H1 (cell line): ENCODE data around the gene UBE2G2.

Experiments
- ATF3 ChIP-seq: IDR thresholded peaks from 2 replicates; pipeline ENCODE4 v1.6.1; 2011; ENCODE audit warnings: low read depth, mild to moderate bottlenecking, low read length; ENCODE audit not compliant: insufficient read depth
- EGR1 ChIP-seq: IDR thresholded peaks from 2 replicates; pipeline ENCODE4 v1.6.1; 2011; ENCODE audit warnings: low read depth, low read length, borderline replicate concordance
- EP300 ChIP-seq, 2 experiments: IDR thresholded peaks; 1 replicate in 1 of 2; 2 replicates in 1 of 2; pipeline ENCODE4 v1.6.1; 2011 to 2012; ENCODE audit warnings: low read depth in 2 of 2, low read length in 2 of 2, mild to moderate bottlenecking in 2 of 2, borderline replicate concordance in 1 of 2, inconsistent platforms in 1 of 2, moderate library complexity in 1 of 2
- EZH2 ChIP-seq: fragments of 200-600 bp; sonication (generic); IDR thresholded peaks from 2 replicates; pipeline ENCODE4 v1.7.1; 2012; ENCODE audit warnings: low read depth, mild to moderate bottlenecking, moderate library complexity, low read length, inconsistent platforms; ENCODE audit not compliant: severe bottlenecking
- FOSL1 ChIP-seq: IDR thresholded peaks from 2 replicates; pipeline ENCODE4 v1.6.1; 2011; ENCODE audit warnings: mild to moderate bottlenecking, low read depth, low read length, moderate library complexity; ENCODE audit not compliant: insufficient read depth
- GABPA ChIP-seq: IDR thresholded peaks from 2 replicates; pipeline ENCODE4 v1.6.1; 2011; ENCODE audit warnings: mild to moderate bottlenecking, low read length, moderate library complexity, borderline replicate concordance; ENCODE audit not compliant: insufficient read depth
- GTF2F1 ChIP-seq: IDR thresholded peaks from 2 replicates; pipeline ENCODE4 v1.6.1; 2012; ENCODE audit warnings: low read depth, low read length, improper control_type of control experiment, borderline replicate concordance
- MAX ChIP-seq: IDR thresholded peaks from 2 replicates; pipeline ENCODE4 v1.6.1; 2012; ENCODE audit warnings: inconsistent platforms
- RAD21 ChIP-seq, 2 experiments: IDR thresholded peaks in 1 of 2; conservative IDR thresholded peaks in 1 of 2; 2 replicates each; pipeline ENCODE4 v1.6.1; 2011; ENCODE audit warnings: low read depth in 2 of 2, low read length in 2 of 2, improper control_type of control experiment in 1 of 2, inconsistent platforms in 1 of 2, mild to moderate bottlenecking in 1 of 2, moderate library complexity in 1 of 2
- SP1 ChIP-seq: IDR thresholded peaks from 2 replicates; pipeline ENCODE4 v1.6.1; 2011; ENCODE audit warnings: low read depth, low read length
- SP4 ChIP-seq: IDR thresholded peaks from 2 replicates; pipeline ENCODE4 v1.6.1; 2012; ENCODE audit warnings: low read length, inconsistent platforms
- TAF1 ChIP-seq: IDR thresholded peaks from 2 replicates; pipeline ENCODE4 v1.6.1; 2011; ENCODE audit warnings: mild to moderate bottlenecking, low read depth, low read length

GRCh38 chr21:44844256-44844655 is 42.6 kb upstream of the UBE2G2 start:
- TF ChIP-seq SP4 (no peak), FOSL1 (no peak), RAD21 (IDR thresholded peaks at IDR 0.05 in 1 of 2, conservative IDR thresholded peaks at IDR 0.05 in 1 of 2; ENCODE audit: low read depth in 2 of 2, low read length in 2 of 2) (no peak), SP1 (no peak), GTF2F1 (no peak), MAX (no peak), EZH2 (no peak), ATF3 (no peak), EGR1 (no peak), TAF1 (no peak), GABPA (no peak), EP300 (IDR thresholded peaks at IDR 0.05; ENCODE audit: borderline replicate concordance in 1 of 2, low read depth in 2 of 2, low read length in 2 of 2) (no peak)
